ENCODE measurements around the gene URM1.
A peak's percentile ranks its signal among the peaks of the same experiment; 100 is the strongest.
"Not testable (repeated sequence)": the region's sequence is repeated elsewhere in the genome, so short reads cannot be mapped to it uniquely, and the experiment has no call there.

URM1 gene

GRCh38 chr9:128416432-128417019, 45.4 kb downstream of the URM1 start:
- H3K4me3 ChIP-seq (ENCODE audit: low read depth, low read length) = no peak overlapping the region
- TF ChIP-seq CTCF (IDR thresholded peaks at IDR 0.05; ENCODE audit: borderline replicate concordance, insufficient read depth, low read depth, low read length) = no peak

GRCh38 chr9:128419061-128419925, 48.1 kb downstream of the URM1 start:
- H3K4me3 ChIP-seq (ENCODE audit: low read depth, low read length) = no peak overlapping the region
- TF ChIP-seq CTCF (IDR thresholded peaks at IDR 0.05; ENCODE audit: borderline replicate concordance, insufficient read depth, low read depth, low read length) = no peak

GRCh38 chr9:128420060-128420650, 49.0 kb downstream of the URM1 start:
- peak overlapping the region; percentile 69 for H3K4me3 ChIP-seq (ENCODE audit: low read depth, low read length)
- TF ChIP-seq CTCF (IDR thresholded peaks at IDR 0.05; ENCODE audit: borderline replicate concordance, insufficient read depth, low read depth, low read length) = peak; percentile 91

- no peak for TF ChIP-seq CTCF (IDR thresholded peaks at IDR 0.05; ENCODE audit: borderline replicate concordance, insufficient read depth, low read depth, low read length)
Observed at GRCh38 chr9:128420651-128421481, 49.7 kb downstream of the URM1 start, which contains the start of gene CERCAM. TSS of gene CERCAM (plus strand) at chr9:128420857. CDS start at chr9:128420878, 21 bp downstream.

GRCh38 chr9:128421482-128421996, 50.4 kb downstream of the URM1 start:
- TF ChIP-seq CTCF (IDR thresholded peaks at IDR 0.05; ENCODE audit: borderline replicate concordance, insufficient read depth, low read depth, low read length) = no peak

More at GRCh38 chr9:128420651-128421481, 49.7 kb downstream of the URM1 start, which contains the start of gene CERCAM:
- H3K4me3 ChIP-seq (ENCODE audit: low read depth, low read length) = peak within 1 kb of the TSS; percentile 69

GRCh38 chr9:128422022-128422782, 51.0 kb downstream of the URM1 start:
- not testable (repeated sequence) for H3K4me3 ChIP-seq (ENCODE audit: low read depth, low read length)

More at GRCh38 chr9:128421482-128421996, 50.4 kb downstream of the URM1 start:
- H3K4me3 ChIP-seq (ENCODE audit: low read depth, low read length) = no peak overlapping the region

Data from GM12875 (cell line).